Gastrocnemius medialis (tissue), 4 donors: Measurements from ENCODE around the gene BPIFB2. TPM values are rescaled to one million over a fixed set of nuclear protein-coding genes. Genes with fewer than 3 reads are reported as not detected.

Experiments
- ATAC-seq, 2 donors: fragments of 150-250 bp; one replicate each; pipeline ENCODE4 v1.9.1; 2016
- DNase-seq, 2 donors: peaks; one replicate each; pipeline ENCODE4 v3.0.0-alpha.2; 2019
- H3K27ac ChIP-seq, 4 donors: fragments of 200-600 bp; sonication (generic); 1 replicate in 1 of 4; 2 replicates in 3 of 4; pipeline ENCODE4 v1.5.1; 2016 to 2018; ENCODE audit warnings: mild to moderate bottlenecking in 2 of 4, moderate library complexity in 1 of 4
- H3K27me3 ChIP-seq, 3 donors: fragments of 200-600 bp; sonication (generic) in 2 of 3; 1 replicate in 1 of 3; 2 replicates in 2 of 3; pipeline versions ENCODE4 v1.5.1 to v1.6.0; 2016 to 2019; ENCODE audit warnings: mild to moderate bottlenecking in 1 of 3, moderate library complexity in 1 of 3
- H3K36me3 ChIP-seq, 2 donors: fragments of 200-600 bp; sonication (generic) in 1 of 2; one replicate each; pipeline ENCODE4 v1.5.1; 2017 to 2018
- H3K4me1 ChIP-seq, 2 donors: fragments of 200-600 bp; sonication (generic) in 1 of 2; one replicate each; pipeline ENCODE4 v1.5.1; 2016 to 2017; ENCODE audit warnings: mild to moderate bottlenecking in 2 of 2
- H3K4me3 ChIP-seq, 4 donors: fragments of 200-600 bp; sonication (generic) in 3 of 4; 1 replicate in 1 of 4; 2 replicates in 3 of 4; pipeline ENCODE4 v1.5.1; 2016 to 2019; ENCODE audit warnings: mild to moderate bottlenecking in 2 of 4
- H3K9me3 ChIP-seq, 3 donors: fragments of 200-600 bp; sonication (generic) in 2 of 3; 1 replicate in 1 of 3; 2 replicates in 2 of 3; pipeline ENCODE4 v1.5.1; 2016 to 2019
- POLR2A ChIP-seq, 2 donors: fragments of 450-650 bp; IDR thresholded peaks; one replicate each; pipeline ENCODE4 v1.6.1; 2017; ENCODE audit warnings: antibody characterized with exemption in 2 of 2, mild to moderate bottlenecking in 2 of 2, moderate library complexity in 2 of 2
- in situ Hi-C, 4 donors: fragments of 200-750 bp; cut with MboI; loops; one replicate each; pipeline versions ENCODE4 v1.15.0 to v1.8.0; 2017; ENCODE audit warnings: low sequenced_read_pairs in 4 of 4
- intact Hi-C: fragments of 100-400 bp; cut with DNase I; formaldehyde crosslinking; loops from one replicate; pipeline ENCODE4 v1.15.1; 2023; ENCODE audit warnings: low total_unique reads
- total RNA-seq, 4 donors: library from RNA; depleted of rRNA; stranded (reverse); fragments of >200 nt; gene quantifications; one replicate each; pipeline versions ENCODE4 v1.1.0 to v1.2.3, GENCODE V29; 2016
- TF ChIP-seq, protein P1 (sequence below), 5 experiments: fragments of 450-650 bp in 3 of 5; fragments of 200-600 bp in 2 of 5; sonication (generic) in 2 of 5; IDR thresholded peaks in 4 of 5; conservative IDR thresholded peaks in 1 of 5; 1 replicate in 4 of 5; 2 replicates in 1 of 5; pipeline ENCODE4 v1.5.1; 2016 to 2019; ENCODE audit warnings: antibody characterized with exemption in 5 of 5, mild to moderate bottlenecking in 3 of 5, moderate library complexity in 3 of 5

The BPIFB2 gene
- total RNA-seq, 4 donors from 2014 or later = not detected

DNA sequence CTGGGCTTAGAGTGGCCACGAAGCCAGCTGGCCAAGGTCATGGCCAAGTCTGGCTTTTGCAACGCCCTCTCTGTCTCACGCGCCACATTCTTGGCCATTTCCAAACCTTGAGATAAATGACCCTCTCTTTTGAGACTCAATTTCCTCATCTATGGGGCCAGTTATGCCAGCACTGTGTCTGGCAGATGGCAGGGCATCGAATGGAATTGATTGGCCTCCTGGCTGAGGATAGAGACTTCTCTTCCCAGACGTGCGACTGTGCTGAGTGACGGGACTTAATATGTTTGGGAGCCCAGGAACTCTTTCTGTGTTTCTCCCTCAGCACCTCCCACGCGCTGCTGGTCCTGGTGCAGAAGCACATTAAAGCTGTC lies 7.6 kb downstream of the BPIFB2 start:
- Histone ChIP-seq H3K27ac (no peak overlapping the region), H3K9me3 (no peaks in the 10 kb centered on the region), H3K4me3 (no peak overlapping the region), H3K27me3 (peaks cover 0 to 31% (median 6%) of the 10 kb centered on the region in 3 donors), H3K36me3 (no peaks in the 10 kb centered on the region), H3K4me1 (no peaks in the 10 kb centered on the region)
- intact Hi-C loops (no loop called here), in situ Hi-C loops (loop anchor here in 1 of 4 donors (25.0 kb wide), 1 partner anchor 103 kb away; no protein-coding TSS in a partner anchor)
- TF ChIP-seq, protein P1, sequence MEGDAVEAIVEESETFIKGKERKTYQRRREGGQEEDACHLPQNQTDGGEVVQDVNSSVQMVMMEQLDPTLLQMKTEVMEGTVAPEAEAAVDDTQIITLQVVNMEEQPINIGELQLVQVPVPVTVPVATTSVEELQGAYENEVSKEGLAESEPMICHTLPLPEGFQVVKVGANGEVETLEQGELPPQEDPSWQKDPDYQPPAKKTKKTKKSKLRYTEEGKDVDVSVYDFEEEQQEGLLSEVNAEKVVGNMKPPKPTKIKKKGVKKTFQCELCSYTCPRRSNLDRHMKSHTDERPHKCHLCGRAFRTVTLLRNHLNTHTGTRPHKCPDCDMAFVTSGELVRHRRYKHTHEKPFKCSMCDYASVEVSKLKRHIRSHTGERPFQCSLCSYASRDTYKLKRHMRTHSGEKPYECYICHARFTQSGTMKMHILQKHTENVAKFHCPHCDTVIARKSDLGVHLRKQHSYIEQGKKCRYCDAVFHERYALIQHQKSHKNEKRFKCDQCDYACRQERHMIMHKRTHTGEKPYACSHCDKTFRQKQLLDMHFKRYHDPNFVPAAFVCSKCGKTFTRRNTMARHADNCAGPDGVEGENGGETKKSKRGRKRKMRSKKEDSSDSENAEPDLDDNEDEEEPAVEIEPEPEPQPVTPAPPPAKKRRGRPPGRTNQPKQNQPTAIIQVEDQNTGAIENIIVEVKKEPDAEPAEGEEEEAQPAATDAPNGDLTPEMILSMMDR (IDR thresholded peaks at IDR 0.05 in 4 of 5, conservative IDR thresholded peaks at IDR 0.05 in 1 of 5) = no peak
- TF ChIP-seq POLR2A (IDR thresholded peaks at IDR 0.05) = no peak
- DNase-seq (no peak), ATAC-seq (no peak)

DNA sequence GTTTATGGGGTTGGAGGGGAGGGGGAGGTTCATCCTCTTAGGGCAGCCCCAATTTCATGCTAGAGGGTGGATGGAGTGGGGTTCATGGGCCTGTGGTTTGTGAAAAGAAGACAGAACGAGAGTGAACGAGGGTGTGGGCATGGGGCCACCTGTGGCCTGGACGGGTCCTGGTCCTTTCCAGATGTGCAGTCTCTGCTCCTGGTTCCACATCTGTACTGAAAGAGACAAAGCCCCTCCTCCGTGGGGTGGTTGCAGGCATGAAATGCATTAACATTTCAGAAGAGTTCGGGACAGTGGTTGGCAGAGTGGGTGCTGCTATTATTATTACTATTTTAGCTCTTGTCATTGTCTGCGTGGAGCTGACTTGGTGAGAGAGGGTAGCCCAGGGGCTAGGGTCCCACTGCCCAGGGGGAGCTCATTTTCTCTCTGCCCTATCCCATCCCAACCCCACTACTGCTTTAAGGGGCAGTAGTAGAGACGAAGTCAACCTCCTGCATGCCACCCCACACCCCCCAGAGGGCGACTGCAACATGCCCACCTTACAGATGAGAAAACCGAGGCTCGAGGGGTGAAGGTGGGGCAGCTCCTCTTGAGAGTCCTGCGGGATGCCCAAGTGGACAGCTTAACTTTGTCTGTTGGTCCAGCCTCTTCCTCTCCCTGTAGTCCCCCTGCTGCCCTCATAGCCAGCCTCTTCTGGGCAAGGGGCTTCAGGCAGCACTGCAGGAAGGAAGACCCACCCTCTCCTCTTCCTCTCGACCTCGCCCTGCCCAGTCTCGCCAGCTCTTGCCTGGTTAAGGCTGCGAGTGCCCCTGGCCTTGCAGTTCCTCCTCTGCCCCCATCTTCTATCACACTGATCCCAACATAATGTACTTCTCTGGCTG lies 8.4 kb downstream of the BPIFB2 start:
- H3K27me3 ChIP-seq = peaks cover 0 to 31% (median 6%) of the 10 kb centered on the region in 3 donors
- no peaks in the 10 kb centered on the region for H3K36me3 ChIP-seq
- no peak for DNase-seq
- no peaks in the 10 kb centered on the region for H3K9me3 ChIP-seq
- H3K4me3 ChIP-seq = no peak overlapping the region
- in situ Hi-C loops = loop anchor here in 1 of 4 donors (25.0 kb wide), 1 partner anchor 104 kb away; no protein-coding TSS in a partner anchor
- no peak for TF ChIP-seq POLR2A (IDR thresholded peaks at IDR 0.05)
- TF ChIP-seq, protein P1 (IDR thresholded peaks at IDR 0.05 in 4 of 5, conservative IDR thresholded peaks at IDR 0.05 in 1 of 5) = no peak
- H3K4me1 ChIP-seq = no peaks in the 10 kb centered on the region
- intact Hi-C loops = no loop called here
- H3K27ac ChIP-seq = no peak overlapping the region
- no peak for ATAC-seq

DNA sequence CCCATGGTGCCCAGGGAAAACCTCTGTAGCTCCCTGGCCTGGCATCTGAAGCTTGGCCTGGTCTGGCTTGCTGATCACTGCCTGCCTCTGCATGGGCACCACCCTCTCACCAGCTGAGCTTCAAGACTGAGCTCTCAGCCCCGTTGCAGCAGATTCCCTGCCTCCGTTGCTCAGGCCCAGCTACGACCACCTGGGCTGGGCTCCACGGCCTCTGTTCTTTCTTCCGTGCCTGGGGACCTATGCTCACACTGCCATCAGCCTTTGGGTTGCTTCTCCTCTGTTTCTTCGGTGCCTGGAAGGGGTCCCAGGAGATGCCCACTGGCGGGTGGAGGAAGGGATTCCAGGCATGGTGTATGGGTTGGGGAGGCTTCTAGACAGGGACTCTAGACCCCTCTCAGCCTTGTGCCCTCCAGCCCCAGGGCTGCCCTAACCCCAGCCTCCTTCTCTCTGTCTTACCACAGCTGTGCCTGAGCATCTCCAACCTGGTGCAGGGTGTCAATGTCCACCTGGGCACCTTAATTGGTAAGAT lies 9.1 kb downstream of the BPIFB2 start:
- in situ Hi-C loops = loop anchor here in 1 of 4 donors (25.0 kb wide), 1 partner anchor 104 kb away; no protein-coding TSS in a partner anchor
- intact Hi-C loops = no loop called here
- Histone ChIP-seq H3K4me3 (no peak overlapping the region), H3K36me3 (no peaks in the 10 kb centered on the region), H3K9me3 (no peaks in the 10 kb centered on the region), H3K27me3 (peaks cover 0 to 31% (median 6%) of the 10 kb centered on the region in 3 donors), H3K27ac (no peak overlapping the region), H3K4me1 (no peaks in the 10 kb centered on the region)
- no peak for TF ChIP-seq POLR2A (IDR thresholded peaks at IDR 0.05)
- TF ChIP-seq, protein P1 (IDR thresholded peaks at IDR 0.05 in 4 of 5, conservative IDR thresholded peaks at IDR 0.05 in 1 of 5) = no peak
- no peak for DNase-seq
- ATAC-seq = no peak

DNA sequence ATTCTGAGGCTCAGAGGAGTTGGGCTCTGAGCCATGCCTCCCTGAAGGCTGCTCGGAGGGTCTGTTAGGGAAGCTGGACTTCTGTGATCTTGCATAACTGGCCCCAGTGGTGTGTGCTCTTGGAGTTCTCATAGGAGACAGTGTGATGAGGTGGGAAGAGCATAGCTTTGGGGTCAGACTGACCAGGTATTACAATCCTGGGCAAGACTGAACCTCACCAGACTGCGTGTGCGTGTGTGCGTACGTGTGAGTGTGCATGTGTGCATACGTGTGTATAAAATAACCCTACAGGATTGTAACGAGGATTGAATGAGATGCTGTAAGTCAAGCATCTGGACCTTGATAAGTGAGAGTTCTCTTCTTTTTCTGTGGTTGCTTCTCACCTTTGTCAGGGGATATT lies 10.0 kb downstream of the BPIFB2 start:
- intact Hi-C loops = no loop called here
- ATAC-seq = no peak
- no peak overlapping the region for H3K4me3 ChIP-seq
- no peaks in the 10 kb centered on the region for H3K4me1 ChIP-seq
- H3K9me3 ChIP-seq = no peaks in the 10 kb centered on the region
- no peaks in the 10 kb centered on the region for H3K36me3 ChIP-seq
- in situ Hi-C loops = loop anchor here in 1 of 4 donors (25.0 kb wide), 1 partner anchor 105 kb away; no protein-coding TSS in a partner anchor
- peaks cover 0 to 25% (median 6%) of the 10 kb centered on the region in 3 donors for H3K27me3 ChIP-seq
- H3K27ac ChIP-seq = no peak overlapping the region
- DNase-seq = no peak
- no peak for TF ChIP-seq POLR2A (IDR thresholded peaks at IDR 0.05)
- TF ChIP-seq, protein P1 (IDR thresholded peaks at IDR 0.05 in 4 of 5, conservative IDR thresholded peaks at IDR 0.05 in 1 of 5) = no peak
